Progenitor cell of endocrine pancreas (in vitro differentiated cells): Measurements from ENCODE around the gene MS4A18. TPM values are rescaled to one million over a fixed set of nuclear protein-coding genes. Genes with fewer than 3 reads are reported as not detected.

Experiments
- DNase-seq: peaks from one replicate; pipeline ENCODE4 v3.0.0; 2021; ENCODE audit warnings: low spot score; ENCODE audit not compliant: unreplicated experiment
- H3K27ac Mint-ChIP-seq: 2 replicates; pipeline ENCODE4 v1.8.0; 2021; ENCODE audit warnings: mild to moderate bottlenecking, moderate library complexity, mixed read lengths
- H3K27me3 Mint-ChIP-seq: 2 replicates; pipeline ENCODE4 v1.8.0; 2021; ENCODE audit warnings: mixed read lengths
- H3K36me3 Mint-ChIP-seq: 2 replicates; pipeline ENCODE4 v1.8.0; 2022; ENCODE audit warnings: mixed read lengths; ENCODE audit not compliant: insufficient read depth
- H3K4me1 Mint-ChIP-seq: 2 replicates; pipeline ENCODE4 v1.8.0; 2021; ENCODE audit warnings: low read depth, mixed read lengths
- H3K4me3 Mint-ChIP-seq: 2 replicates; pipeline ENCODE4 v1.8.0; 2021; ENCODE audit warnings: low read depth, mild to moderate bottlenecking, moderate library complexity, mixed read lengths
- H3K9me3 Mint-ChIP-seq: 2 replicates; pipeline ENCODE4 v1.8.0; 2021; ENCODE audit warnings: low read depth, mixed read lengths
- CTCF ChIP-seq: fragments of 200-600 bp; sonication (generic); IDR thresholded peaks from one replicate; pipeline ENCODE4 v1.5.0; 2021; ENCODE audit warnings: antibody characterized with exemption, mild to moderate bottlenecking; ENCODE audit not compliant: unreplicated experiment
- total RNA-seq: library from RNA; stranded (reverse); gene quantifications from 2 replicates; pipeline ENCODE4 v1.2.1, GENCODE V29; 2021

MS4A18 gene
- total RNA-seq, 1 donor from 2014 or later = not detected

DNA sequence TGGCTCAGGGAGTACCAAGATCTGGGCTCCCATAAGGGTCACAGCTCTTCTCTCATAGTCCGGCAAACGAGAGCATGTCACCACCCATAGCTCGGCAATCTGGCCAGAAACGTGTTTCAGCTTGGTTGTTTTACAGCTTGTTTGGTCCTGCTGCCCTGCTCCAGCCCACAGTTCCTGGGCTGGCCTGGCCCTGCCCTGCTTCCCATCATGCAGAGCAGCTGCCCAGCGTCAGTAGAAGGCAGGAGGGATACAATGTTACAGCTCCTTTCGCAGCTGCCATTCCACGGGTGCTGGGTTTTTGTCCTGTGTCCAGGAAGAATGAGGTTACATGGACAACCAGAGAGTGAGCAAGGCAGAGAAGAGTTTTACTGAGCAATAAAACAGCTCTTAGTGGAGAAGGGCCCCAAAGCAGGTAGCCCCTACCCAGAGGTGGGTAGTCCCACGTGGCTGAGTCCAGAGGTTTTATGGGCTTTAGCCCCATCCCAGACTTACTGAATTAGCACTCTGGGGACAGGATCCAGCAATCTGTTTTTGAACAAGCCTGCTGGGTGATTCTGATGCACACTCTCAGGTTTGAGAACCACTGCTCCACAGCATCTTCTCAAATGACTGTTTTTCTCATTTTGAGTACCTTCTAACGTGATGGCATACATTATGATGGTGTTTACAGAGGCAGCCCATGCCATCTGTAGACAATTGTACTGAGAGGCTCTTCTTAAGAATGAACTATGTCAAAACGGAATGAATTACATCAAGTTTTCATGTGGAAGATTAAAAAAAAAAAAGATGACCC, 5.8 kb upstream of the MS4A18 start:
- H3K27ac Mint-ChIP-seq = no peak overlapping the region
- H3K4me3 Mint-ChIP-seq = no peak overlapping the region
- H3K36me3 Mint-ChIP-seq = no peaks in the 10 kb centered on the region
- no peak for TF ChIP-seq CTCF
- H3K9me3 Mint-ChIP-seq = no peaks in the 10 kb centered on the region
- H3K4me1 Mint-ChIP-seq = no peaks in the 10 kb centered on the region
- no peak for DNase-seq
- H3K27me3 Mint-ChIP-seq = peaks cover 18% of the 10 kb centered on the region

DNA sequence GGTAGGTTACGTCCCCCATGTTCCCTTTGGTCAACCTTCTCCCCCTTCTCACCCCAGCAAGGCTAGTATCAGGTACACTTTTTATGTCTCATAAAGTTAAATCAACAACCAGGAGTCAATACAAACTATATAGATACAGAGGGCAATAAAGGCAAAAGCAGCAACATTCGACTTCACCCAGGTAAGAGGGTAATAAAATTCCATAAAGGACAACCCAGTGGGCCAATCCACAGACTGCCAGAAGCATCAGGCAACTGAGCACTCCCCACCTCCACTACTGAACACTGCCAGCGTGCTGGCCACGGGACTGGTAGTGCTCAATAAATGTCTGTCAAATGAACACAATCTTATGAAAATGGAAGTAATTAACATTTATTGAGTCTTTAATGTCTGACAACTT, 5.1 kb upstream of the MS4A18 start:
- Mint-ChIP-seq H3K4me3 (no peak overlapping the region), H3K27me3 (peaks cover 23% of the 10 kb centered on the region), H3K9me3 (no peaks in the 10 kb centered on the region), H3K4me1 (no peaks in the 10 kb centered on the region), H3K27ac (no peak overlapping the region), H3K36me3 (no peaks in the 10 kb centered on the region)
- TF ChIP-seq CTCF = no peak
- DNase-seq = no peak

- H3K9me3 Mint-ChIP-seq = no peaks in the 10 kb centered on the region
- no peak for TF ChIP-seq CTCF
- no peak overlapping the region for H3K4me3 Mint-ChIP-seq
Observed at GRCh38 chr11:60720460-60720859, 4.1 kb upstream of the MS4A18 start.

GRCh38 chr11:60725592-60725991, 1.1 kb downstream of the MS4A18 start:
- DNase-seq = no peak
- H3K4me3 Mint-ChIP-seq = no peak overlapping the region
- no peak overlapping the region for H3K27ac Mint-ChIP-seq
- H3K4me1 Mint-ChIP-seq = no peaks in the 10 kb centered on the region
- H3K9me3 Mint-ChIP-seq = no peaks in the 10 kb centered on the region
- no peaks in the 10 kb centered on the region for H3K36me3 Mint-ChIP-seq
- no peak for TF ChIP-seq CTCF
- H3K27me3 Mint-ChIP-seq = peaks cover 40% of the 10 kb centered on the region

More at GRCh38 chr11:60720460-60720859, 4.1 kb upstream of the MS4A18 start:
- Mint-ChIP-seq H3K27me3 (peaks cover 25% of the 10 kb centered on the region), H3K27ac (no peak overlapping the region), H3K4me1 (no peaks in the 10 kb centered on the region), H3K36me3 (no peaks in the 10 kb centered on the region)
- no peak for DNase-seq

GRCh38 chr11:60731586-60731985, 7.1 kb downstream of the MS4A18 start:
- Mint-ChIP-seq H3K9me3 (no peaks in the 10 kb centered on the region), H3K36me3 (no peaks in the 10 kb centered on the region), H3K4me3 (no peak overlapping the region), H3K27ac (no peak overlapping the region), H3K27me3 (peaks cover 19% of the 10 kb centered on the region), H3K4me1 (no peaks in the 10 kb centered on the region)
- no peak for TF ChIP-seq CTCF
- no peak for DNase-seq
